Suprapubic skin (tissue), 4 donors: ENCODE results near the gene TMOD1. TPM values are rescaled to one million over a fixed set of nuclear protein-coding genes. Genes with fewer than 3 reads are reported as not detected.
"Not testable (repeated sequence)": the region's sequence is repeated elsewhere in the genome, so short reads cannot be mapped to it uniquely, and the experiment has no call there.

ENCODE experiments used
- DNase-seq, 2 donors: peaks; one replicate each; pipeline ENCODE4 v3.0.0-alpha.2; 2019; ENCODE audit warnings: low spot score in 2 of 2
- H3K27ac ChIP-seq: fragments of 200-600 bp; sonication (generic); one replicate; pipeline ENCODE4 v1.5.1; 2019
- H3K27me3 ChIP-seq: fragments of 200-600 bp; sonication (generic); one replicate; pipeline ENCODE4 v1.5.1; 2019
- H3K36me3 ChIP-seq: fragments of 200-600 bp; sonication (generic); one replicate; pipeline ENCODE4 v1.5.1; 2019
- H3K4me1 ChIP-seq: fragments of 200-600 bp; sonication (generic); one replicate; pipeline ENCODE4 v1.5.1; 2019
- H3K4me3 ChIP-seq: fragments of 200-600 bp; sonication (generic); one replicate; pipeline ENCODE4 v1.5.1; 2019; ENCODE audit warnings: mild to moderate bottlenecking
- H3K9me3 ChIP-seq: fragments of 200-600 bp; sonication (generic); one replicate; pipeline ENCODE4 v1.5.1; 2019
- EP300 ChIP-seq: sonication (generic); formaldehyde crosslinking; IDR thresholded peaks from one replicate; pipeline ENCODE4 v1.6.1; 2017; ENCODE audit warnings: antibody characterized with exemption
- POLR2A ChIP-seq, 2 donors: fragments of 450-650 bp; IDR thresholded peaks; one replicate each; pipeline ENCODE4 v1.6.1; 2017; ENCODE audit warnings: antibody characterized with exemption in 2 of 2, mild to moderate bottlenecking in 2 of 2, moderate library complexity in 2 of 2
- POLR2AphosphoS5 ChIP-seq, 3 donors: sonication (generic); formaldehyde crosslinking; IDR thresholded peaks; one replicate each; pipeline ENCODE4 v1.6.1; 2017; ENCODE audit warnings: antibody characterized with exemption in 3 of 3
- WGBS: methylation state at CpG from one replicate; pipeline ENCODE4 v1.1.5; 2018; 5-methylcytosine and 5-hydroxymethylcytosine counted together
- total RNA-seq, 4 donors: library from RNA; depleted of rRNA; stranded (reverse); fragments of >200 nt; gene quantifications; one replicate each; pipeline ENCODE4 v1.1.0, GENCODE V29; 2016
- TF ChIP-seq, protein P1 (sequence below), 2 donors: fragments of 200-600 bp in 1 of 2; fragments of 450-650 bp in 1 of 2; sonication (generic) in 1 of 2; IDR thresholded peaks; one replicate each; pipeline ENCODE4 v1.5.1; 2016 to 2019; ENCODE audit warnings: antibody characterized with exemption in 2 of 2, mild to moderate bottlenecking in 1 of 2, moderate library complexity in 1 of 2

TMOD1 gene
- total RNA-seq, 4 donors from 2014 or later = 1.9 to 4.4 (median 4.0) TPM

GRCh38 chr9:97602430-97602829 is 101.0 kb downstream of the TMOD1 start:
- Histone ChIP-seq H3K9me3 (no peaks in the 10 kb centered on the region), H3K4me3 (no peak overlapping the region), H3K4me1 (peaks cover 7% of the 10 kb centered on the region), H3K27ac (no peak overlapping the region), H3K36me3 (peaks cover 70% of the 10 kb centered on the region), H3K27me3 (no peaks in the 10 kb centered on the region)
- no peak for DNase-seq
- 78% methylated on average over 9 of the region's 10 CpGs for WGBS
- TF ChIP-seq EP300 = no peak
- TF ChIP-seq, protein P1, sequence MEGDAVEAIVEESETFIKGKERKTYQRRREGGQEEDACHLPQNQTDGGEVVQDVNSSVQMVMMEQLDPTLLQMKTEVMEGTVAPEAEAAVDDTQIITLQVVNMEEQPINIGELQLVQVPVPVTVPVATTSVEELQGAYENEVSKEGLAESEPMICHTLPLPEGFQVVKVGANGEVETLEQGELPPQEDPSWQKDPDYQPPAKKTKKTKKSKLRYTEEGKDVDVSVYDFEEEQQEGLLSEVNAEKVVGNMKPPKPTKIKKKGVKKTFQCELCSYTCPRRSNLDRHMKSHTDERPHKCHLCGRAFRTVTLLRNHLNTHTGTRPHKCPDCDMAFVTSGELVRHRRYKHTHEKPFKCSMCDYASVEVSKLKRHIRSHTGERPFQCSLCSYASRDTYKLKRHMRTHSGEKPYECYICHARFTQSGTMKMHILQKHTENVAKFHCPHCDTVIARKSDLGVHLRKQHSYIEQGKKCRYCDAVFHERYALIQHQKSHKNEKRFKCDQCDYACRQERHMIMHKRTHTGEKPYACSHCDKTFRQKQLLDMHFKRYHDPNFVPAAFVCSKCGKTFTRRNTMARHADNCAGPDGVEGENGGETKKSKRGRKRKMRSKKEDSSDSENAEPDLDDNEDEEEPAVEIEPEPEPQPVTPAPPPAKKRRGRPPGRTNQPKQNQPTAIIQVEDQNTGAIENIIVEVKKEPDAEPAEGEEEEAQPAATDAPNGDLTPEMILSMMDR (IDR thresholded peaks at IDR 0.05) = no peak

GRCh38 chr9:97604901-97605645 is 103.6 kb downstream of the TMOD1 start:
- TF ChIP-seq EP300 = no peak
- TF ChIP-seq, protein P1 (IDR thresholded peaks at IDR 0.05) = no peak
- TF ChIP-seq POLR2A (IDR thresholded peaks at IDR 0.05) = no peak
- no peak for TF ChIP-seq POLR2AphosphoS5 (IDR thresholded peaks at IDR 0.05)
- DNase-seq = no peak
- Histone ChIP-seq H3K27me3 (no peaks in the 10 kb centered on the region), H3K9me3 (no peaks in the 10 kb centered on the region), H3K36me3 (peaks cover 78% of the 10 kb centered on the region), H3K27ac (no peak overlapping the region), H3K4me1 (no peaks in the 10 kb centered on the region), H3K4me3 (no peak overlapping the region)
- 83% methylated on average over 17 of the region's 17 CpGs for WGBS

DNA sequence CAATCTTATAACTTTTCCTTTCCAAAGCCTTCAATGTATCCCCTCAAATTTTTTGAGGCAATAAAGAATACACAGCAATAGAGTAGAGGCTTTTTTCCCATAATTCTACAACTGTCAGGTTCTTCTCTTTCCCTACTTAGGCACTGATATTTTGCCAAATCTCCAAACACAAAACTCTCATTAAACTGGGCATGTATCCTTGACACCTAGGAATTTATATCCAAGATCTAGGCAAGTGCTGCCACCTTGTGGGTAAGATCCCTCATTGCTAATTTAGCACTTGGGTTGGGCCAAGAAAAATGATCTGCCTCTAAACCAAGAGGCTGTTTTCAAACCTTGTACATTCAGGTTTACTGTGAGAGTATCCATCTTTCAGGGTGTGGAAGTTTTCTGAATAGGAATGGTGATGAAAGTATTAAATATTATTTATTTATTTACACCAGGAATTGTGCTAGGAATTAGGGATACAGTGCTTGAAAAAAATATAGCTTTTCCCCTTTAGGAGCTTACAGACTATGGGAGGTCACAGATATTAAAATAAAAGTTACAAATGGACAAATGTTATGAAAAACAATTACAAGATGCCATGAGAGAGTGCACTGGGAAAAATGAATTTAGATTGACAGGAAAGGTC is 114.1 kb downstream of the TMOD1 start:
- Histone ChIP-seq H3K27me3 (no peaks in the 10 kb centered on the region), H3K9me3 (no peaks in the 10 kb centered on the region), H3K36me3 (peaks cover 42% of the 10 kb centered on the region), H3K27ac (no peak overlapping the region), H3K4me3 (no peak overlapping the region), H3K4me1 (no peaks in the 10 kb centered on the region)
- DNase-seq = no peak
- TF ChIP-seq POLR2AphosphoS5 (IDR thresholded peaks at IDR 0.05) = no peak
- TF ChIP-seq, protein P1 (IDR thresholded peaks at IDR 0.05) = peak; percentile 61 to 71
- no peak for TF ChIP-seq EP300

- 96% methylated on average over 1 of the region's 1 CpG for WGBS
- Histone ChIP-seq H3K27ac (no peak overlapping the region), H3K4me1 (no peaks in the 10 kb centered on the region), H3K36me3 (peaks cover 33% of the 10 kb centered on the region), H3K9me3 (no peaks in the 10 kb centered on the region), H3K4me3 (no peak overlapping the region), H3K27me3 (no peaks in the 10 kb centered on the region)
- DNase-seq = no peak
- TF ChIP-seq POLR2AphosphoS5 (IDR thresholded peaks at IDR 0.05) = no peak
- no peak for TF ChIP-seq EP300
- no peak for TF ChIP-seq POLR2A (IDR thresholded peaks at IDR 0.05)
- TF ChIP-seq, protein P1 (IDR thresholded peaks at IDR 0.05) = no peak
Measured at GRCh38 chr9:97617939-97618416, 116.5 kb downstream of the TMOD1 start.

DNA sequence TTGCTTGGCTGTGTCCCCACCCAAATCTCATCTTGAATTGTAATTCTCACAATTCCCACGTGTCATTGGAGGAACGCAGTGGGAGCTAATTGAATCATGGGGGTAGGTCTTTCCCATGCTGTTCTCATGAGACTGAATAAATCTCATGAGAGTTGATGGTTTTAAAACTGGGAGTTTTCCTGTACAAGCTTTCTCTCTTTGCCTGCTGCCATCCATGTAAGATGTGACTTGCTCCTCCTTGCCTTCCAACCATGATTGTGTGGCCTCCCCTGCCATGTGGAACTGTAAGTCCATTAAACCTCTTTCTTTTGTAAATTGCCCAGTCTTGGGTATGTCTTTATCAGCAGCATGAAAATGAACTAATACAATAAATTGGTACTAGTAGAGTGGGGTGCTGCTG is 118.6 kb downstream of the TMOD1 start:
- WGBS = 89% methylated on average over 2 of the region's 2 CpGs
- not testable (repeated sequence) for DNase-seq, H3K27me3 ChIP-seq, H3K27ac ChIP-seq, H3K4me1 ChIP-seq, H3K9me3 ChIP-seq, H3K4me3 ChIP-seq
- H3K36me3 ChIP-seq = peaks cover 34% of the 10 kb centered on the region

DNA sequence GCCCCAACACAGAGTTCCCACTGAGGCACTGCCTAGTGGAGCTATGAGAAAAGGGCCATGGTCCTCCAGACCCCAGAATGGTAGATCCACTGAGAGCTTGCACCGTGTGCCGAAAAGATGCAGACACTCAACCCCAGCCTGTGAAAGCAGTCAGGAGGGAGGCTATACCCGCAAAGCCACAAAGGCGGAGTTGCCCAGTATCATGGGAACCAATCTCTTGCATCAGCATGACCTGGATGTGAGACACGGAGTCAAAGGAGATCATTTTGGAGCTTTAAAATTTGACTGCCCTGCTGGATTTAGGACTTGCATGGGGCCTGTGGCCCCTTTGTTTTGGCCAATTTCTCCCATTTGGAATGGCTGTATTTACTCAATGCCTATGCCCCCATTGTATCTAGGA is 121.0 kb downstream of the TMOD1 start:
- H3K27me3 ChIP-seq, DNase-seq, H3K4me3 ChIP-seq, H3K9me3 ChIP-seq, H3K4me1 ChIP-seq, H3K27ac ChIP-seq: not testable (repeated sequence)
- 87% methylated on average over 5 of the region's 5 CpGs for WGBS
- H3K36me3 ChIP-seq = peaks cover 33% of the 10 kb centered on the region
